HG02840 (cell line): Measurements from ENCODE around the gene HS1BP3.

Source experiments
- ATAC-seq: cut with Tn5 transposase; IDR thresholded peaks from one replicate; pipeline ENCODE4 v1.9.1; 2021; ENCODE audit warnings: mild to moderate bottlenecking, moderate library complexity, moderate number of reproducible peaks; ENCODE audit not compliant: unreplicated experiment, low FRiP score

HS1BP3 gene

DNA sequence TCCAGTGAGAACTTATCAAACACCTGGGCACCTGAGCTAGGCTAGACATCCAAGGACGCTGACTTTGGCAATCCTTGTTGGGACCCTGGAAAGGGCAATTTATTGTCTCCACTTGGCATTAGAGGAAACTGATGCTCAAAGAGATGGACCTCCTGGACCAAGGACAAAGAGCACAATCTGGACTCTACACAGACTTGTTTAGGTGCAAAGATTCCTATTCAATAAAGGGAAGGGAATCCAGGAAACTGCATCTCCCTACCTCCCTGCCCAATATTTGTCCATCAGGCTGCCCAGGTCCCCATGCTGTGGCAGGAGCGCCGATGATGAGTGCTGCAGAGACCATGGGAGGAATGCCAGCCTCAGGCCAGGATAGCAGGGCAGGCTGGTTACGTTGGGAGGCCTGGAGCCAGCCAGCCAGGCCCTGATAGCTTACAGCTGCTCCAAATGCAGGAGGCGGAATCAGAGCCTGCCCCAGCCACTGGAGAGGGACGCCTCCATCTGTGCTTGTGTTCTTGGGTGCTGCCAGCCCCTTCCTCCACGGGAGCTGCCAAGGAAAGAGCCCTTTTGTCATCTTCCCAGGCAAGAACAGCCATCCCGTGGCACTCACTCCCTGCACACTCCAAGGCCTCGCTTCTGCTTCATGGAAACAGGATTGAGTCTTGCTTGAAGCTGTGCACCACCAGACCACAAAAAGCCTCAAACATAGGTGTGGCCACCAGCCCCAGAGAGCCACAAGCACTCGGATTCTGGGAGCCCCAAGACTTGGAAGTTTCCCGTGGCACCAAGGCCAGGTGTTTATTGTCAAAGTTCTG, 60.0 kb downstream of the HS1BP3 start:
- no peak for ATAC-seq

DNA sequence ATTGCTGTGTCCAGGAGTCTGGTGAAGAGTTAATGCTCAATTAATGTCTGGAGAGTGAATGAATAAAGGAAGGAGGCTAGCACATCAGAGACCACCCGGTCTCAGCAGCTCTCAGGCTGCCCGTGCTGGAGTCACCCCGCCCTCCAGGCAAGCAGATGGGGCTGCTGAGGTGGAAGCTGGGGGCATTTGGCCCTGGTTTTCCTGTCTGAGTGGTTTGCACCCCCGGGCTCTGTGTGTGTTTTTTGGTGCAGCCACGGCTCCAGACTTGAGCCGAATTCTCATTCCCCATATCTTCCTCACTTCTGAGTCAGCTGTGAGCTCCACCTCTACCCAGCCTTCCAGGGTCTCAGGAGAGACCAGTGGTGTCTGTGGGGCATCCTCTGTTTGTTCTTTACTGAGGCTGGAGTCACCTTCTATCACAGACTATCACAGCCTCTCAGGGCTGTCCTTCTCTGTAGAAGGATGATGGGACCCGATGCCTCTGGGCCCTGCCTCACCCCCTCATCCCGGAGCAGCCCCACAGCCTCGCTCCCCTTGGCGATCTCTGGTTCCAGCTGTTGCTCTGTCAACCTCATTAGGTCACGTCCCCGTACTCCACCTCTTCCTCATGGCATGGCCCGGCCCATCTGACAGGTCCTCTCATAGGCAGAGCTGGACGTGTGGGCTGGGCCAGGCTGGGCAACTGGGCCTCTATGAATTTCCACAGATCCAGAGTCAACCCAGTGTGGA, 60.8 kb downstream of the HS1BP3 start:
- ATAC-seq = no peak

DNA sequence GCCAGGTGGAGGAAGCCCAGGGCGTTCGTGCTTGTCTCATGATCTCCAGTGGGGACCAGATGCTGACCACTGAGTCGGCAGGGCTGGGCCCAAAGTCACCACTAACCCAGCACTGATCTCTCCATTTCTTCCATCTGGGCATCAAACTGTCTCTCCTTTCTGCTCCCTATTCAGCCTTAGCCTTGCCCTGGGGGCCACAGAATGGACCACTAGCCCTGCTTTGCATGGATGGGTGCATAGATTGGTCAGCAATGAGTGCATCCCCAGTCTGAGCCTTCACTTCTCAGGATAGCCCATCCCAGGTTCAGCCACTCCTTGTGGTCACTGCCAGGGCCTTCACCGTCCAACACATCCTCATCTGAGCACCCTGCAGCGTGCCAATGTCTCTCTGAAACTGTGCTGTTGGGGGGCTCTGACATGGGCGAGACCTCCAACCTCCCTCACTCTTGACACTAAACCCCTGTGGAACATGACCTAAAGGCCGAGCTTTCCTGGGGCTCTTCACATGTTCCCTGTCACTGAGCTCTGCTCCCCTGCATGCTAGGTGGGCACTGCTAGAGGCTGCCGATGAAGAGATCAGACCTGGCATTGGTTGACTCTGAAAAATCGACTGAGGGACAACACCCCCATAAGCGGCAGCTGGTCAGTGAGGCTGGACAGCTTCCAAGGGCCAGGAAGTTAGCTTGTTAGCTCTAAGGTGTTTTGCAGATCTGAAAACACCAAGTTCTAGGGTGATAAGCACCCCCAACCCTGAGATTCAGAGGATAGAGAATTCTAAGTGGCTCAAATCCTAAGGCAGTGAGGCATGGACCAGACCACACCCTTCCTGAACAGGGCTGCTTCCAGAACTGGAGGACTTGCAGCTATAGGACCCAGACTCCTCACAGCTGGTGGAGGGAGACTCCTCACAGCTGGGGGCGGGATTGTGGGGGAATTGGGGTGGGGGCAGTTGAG, 61.7 kb downstream of the HS1BP3 start:
- no peak for ATAC-seq

DNA sequence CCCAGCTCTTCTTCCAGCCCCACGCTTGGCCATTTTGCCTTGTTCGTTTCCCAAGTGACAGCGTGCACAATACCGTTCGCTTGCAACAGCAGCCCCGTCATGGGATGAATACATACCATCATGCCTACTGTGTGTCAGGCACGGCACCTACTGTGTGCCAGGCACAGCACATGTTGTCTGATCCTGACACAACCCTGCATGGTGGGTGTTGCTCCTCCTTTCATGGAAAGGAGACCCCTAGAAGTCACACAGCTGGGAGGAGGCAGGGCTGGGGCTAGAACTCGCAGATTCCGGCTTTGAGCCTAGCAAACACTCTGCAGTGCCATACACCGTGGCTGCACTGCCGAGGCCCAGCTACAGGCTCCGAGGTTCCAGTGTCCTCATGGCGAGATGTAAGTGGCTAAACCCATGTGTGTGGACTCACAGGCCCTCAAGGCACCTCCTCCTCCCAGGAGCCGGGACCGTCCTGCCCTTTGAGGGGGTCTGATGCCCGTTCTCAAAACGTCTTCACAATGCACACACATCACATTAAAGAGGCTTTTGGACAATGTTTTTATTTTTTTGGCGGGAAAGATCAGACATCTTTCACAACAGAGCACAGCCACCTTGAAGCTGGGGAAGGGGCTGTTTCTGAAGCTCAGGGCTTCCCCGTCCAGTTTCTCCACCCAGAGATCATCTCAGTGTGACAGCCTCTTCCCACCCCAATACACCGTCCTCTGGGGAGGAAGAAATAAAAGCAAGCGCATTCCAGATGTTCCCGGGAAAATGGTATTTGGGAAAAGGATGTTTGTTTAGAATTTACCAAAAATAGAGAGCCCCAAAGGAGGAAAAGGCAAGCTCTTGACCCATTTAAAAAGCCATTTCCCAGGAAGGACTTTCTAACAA, 64.9 kb downstream of the HS1BP3 start:
- ATAC-seq = no peak

DNA sequence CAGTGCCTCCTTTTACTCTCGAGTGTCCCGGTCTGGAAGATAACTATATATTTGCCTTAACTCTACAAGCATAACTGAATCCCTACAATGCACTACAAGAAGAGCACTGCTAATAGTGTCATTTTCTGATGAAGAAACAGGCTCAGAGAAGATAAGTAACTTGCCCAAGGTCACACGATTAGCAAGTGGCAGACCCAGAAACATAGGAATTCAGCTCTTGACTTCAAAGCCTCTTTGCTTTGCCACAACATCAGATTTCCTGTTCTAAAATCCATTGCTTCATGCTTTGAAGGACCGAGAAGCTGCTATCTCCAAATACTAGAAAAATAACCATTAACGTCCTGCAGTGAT, 65.6 kb downstream of the HS1BP3 start:
- no peak for ATAC-seq

DNA sequence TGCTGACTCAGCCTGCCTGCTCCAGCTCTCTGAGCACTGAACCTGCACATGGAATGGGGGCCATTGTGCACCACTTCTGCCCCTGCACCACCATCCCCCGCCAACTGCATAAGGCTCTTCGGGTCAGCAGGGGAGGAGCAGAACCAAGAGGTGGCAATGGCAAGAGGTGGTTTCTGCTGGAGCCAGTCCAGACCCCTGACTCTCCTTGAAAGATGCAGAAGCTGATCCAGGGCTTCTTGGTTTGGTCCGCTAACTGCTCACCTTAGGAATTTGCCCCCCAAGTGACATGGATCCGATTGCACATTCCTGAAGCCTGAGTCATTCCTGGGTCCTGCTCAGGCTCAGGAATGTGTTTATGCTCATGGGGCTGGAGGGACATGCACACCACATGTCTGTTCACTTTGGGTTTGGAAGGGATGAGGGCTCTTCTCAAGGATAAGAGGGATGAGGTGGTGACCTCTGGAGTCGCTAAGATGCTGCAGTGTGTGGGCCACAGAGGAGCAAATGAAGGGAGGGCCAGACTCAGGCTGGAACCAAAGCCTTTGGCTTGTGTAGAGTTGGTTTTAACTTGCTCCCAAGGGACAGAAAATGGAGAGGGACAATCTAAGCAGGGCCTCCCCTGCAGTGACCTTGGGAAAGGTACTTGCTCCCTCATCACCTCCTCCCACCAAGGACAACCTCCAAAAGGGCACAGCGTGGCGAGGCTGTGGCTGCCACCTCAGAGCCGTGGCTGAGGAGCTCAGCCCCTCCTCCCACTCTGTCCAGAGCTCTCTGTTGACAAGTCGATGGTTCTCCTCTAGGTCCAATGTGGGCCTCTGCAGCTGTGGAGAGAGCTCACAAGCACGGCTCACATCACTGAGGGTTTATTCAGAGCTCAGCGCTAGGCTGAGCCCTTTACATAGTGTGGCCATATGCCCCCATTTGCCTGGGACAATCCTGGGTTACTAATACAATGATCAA, 66.2 kb downstream of the HS1BP3 start:
- ATAC-seq = no peak

DNA sequence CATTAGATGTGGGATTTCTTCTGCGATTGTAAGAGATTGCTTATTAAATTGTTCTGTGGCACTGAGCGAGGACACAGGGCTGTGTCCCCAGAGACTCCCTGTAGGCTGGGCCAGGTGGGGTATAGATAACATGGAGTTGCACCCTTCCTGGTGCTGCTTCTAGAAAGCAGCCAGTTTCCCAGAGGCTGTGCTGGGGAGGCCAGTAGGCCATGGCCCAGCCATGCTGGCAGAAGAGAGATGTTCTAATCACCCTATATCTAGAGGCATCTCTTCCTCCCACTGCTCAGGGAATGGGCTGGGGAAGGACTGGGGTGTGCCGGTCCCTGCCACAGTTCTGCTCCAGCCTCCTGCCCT, 66.9 kb downstream of the HS1BP3 start:
- no peak for ATAC-seq

DNA sequence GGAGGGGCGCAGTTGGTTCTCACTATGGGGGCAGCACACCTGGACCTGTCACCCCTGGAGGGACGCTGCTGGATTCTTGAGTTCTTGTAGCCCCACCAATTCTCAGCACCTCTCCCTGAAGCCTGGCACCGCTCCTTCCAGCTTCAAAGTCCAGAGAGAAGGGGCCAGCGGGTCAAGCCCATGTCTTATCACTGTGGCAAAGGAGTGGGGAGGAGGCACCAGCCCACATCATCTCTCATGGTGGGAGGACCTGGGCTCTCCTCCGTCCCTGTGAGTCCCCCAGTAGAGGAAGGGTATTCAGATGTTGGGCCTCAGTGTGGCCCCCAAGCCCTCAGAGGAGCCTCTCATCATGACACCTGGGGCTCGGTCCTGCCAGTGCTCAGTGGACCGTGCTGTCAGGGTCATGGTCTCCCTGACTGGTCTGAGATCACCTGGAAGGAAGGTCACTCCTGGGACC, 67.4 kb downstream of the HS1BP3 start:
- no peak for ATAC-seq

DNA sequence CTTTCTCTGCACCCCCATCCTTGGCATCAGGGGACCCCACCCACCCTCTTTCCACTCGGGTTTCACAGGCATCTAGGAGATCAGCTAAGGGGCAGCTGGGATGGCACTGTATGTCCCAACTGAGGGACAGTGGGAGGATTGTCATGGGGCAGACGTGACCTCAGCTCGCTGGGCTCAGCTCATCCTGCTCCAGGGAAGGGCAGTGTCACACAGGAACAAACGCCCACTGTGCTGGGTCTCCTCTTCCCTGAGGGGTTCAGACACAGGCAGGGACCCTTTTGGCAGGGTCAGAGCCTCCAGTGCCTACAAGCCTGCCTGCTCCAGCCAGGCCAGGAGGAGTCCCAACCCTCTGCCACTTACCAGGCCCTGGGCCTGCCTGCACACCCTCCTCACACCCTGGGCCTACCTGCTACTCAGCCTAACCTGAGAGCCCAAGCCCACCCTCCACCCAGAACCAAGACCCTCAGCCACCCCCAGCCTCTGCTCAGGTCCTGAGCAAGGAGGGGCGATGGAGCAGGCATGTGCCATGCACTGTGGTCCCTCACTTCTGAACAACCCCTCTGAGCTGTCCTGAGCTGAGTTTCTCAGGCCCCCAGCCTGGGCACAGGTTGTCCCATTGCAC, 68.2 kb downstream of the HS1BP3 start:
- ATAC-seq = no peak

DNA sequence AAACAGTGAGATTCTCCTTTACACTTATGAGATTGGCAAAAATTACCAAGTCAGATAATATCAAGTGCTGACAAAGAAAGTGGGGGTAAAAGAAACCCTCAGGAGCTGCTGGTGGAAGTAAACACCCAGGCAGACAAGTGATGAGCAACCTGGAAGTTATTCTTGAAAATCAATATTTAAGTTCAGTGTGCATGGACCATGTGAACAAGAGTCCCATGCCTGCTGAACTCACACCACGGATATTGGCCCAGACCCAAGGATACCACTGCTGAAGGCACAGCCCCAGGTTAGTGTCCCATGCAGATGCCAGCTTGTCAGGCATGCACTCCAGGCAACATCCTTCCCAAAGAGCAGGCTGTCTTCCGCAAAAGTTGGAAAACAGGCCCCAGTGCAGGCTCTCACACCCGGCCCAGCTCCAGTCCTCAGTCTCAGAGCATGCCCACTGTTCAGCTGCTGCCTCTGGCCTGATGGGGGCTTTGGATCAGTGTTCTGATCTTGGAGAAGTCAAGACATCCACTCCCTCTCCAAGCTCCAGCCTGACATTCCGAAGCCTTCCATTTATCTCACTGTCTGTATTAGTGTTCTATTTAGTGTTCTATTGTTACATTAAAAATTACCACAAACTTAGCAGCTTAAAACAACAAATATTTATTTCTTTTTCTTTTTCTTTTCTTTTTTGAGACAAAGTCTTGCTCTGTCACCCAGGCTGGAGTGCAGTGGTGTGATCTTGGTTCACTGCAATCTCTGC, 70.0 kb downstream of the HS1BP3 start:
- ATAC-seq = no peak

DNA sequence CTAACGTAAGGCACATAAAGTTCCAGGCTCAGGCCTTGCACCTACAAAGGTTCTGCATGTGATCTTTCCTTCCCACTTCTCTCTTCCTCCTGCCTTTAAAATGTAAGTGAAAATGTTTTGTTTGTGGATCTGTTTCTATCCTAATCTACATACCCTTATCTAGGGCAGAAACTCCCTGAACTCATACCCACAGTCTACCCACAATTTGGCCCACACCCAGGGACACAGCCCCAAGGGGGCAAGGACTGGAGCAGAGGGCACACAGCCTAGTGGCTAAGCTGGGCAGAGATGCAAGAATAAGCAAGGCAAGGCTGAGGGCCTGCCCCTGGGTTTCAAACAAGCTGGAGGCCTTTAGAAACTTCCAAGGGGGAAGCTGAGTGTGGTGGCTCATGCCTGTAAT, 71.0 kb downstream of the HS1BP3 start:
- no peak for ATAC-seq

DNA sequence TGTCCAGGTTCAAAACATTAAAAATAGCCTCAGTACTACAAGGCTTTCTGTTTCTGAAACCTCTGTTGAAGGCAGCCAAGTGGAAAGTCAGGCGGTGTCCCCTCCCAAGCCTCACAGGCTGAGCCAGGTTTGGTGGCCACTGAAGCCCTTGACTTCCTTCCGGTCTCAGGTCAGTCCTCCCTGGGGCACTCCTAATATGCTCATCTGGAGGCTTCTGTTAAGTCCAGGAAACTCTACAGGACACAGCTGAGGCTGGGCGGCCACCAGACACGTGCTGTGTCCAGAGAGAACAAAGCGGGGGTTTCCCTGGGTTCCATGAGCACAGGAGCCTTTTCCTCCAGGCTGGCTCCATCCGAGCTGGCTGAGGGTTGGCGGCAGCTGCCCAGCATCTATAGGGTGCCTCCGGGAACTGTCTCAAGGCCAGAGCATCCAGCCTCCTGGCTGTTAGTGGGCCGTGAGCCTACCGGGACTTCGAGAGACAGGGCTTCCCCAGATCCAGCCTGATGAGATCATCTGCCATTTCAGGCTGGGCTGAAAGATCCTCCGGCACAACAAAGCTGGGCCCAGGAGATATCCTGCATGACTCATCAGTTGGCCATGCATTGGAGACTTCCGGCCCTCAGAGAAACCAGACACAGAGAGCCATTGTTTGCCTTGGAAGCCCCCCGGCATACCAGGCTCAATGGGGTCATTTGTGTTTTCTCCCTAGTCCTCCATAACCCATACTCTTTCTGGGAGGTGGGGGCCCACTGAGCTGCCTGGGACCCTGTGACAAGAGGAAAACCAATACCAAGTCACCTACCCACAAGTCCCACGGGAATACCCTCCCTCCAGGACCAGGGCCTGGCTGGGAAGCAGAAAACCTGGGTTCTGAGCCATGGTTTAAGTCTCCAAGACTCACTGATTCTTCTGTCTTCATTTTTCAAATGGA, 71.7 kb downstream of the HS1BP3 start:
- peak; percentile 45 for ATAC-seq

DNA sequence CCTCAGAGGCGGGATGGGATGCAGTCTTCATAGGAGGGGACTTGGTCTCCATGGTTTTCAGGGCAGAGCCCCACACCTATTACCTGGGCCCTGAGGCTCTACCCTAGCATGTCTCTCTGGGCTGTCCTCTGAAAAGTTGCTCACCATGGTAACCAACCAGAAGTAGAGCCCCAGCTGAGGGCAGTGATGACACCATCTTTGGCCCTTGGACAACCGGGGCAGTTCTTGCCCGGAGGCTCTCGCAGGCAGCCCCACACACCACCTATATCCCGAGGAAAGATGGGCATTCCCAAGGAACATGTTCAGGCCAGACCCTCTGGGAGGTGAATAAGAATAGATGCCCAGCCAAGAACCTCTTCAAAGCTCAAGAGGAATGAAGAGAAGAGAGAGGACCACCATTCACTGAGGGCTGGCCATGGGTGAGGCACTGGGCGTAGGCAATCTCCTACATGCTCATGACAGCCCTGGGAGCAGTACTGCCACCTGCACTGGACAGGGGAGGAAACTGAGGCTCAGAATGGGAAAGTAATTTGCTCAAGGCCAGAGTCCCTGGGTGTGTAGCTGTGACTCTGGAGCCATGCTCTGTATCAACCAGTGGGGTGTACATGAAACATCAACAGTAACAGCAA, 72.5 kb downstream of the HS1BP3 start:
- ATAC-seq = no peak

DNA sequence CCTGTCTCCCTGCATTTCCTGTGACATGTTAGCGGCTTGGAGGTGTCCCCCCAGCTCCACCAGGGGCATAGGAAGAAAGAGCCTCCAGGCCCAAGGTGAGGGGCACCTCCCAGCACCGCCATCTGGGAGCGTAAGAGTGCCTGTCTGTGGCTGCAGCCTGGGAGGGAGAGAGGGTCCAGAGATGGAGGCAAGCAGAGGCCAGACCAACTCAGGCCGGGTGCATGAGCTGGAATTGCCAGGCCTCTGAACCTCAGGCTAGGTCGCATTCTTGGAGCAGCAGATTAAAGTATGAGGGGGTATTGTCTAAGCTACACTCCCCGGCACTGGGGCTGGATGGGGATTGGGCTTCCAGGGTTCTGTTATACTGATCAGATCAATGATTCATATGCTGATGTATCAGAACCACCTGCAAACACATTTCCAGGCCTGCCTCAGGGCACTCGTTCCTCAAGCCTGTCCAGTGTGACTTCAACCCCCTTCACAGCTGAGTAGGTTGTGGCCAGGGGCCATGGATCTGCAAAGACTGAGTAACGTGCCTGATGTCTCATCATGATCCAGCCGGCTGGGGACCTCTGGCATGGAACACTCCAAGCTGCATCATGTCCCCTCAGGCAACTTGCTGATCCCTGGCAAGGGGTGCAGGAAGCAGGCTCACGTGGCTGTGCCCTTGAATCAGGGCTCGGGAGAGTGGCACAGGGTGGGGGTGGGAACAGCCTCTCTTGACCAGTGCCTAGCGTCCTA, 73.2 kb downstream of the HS1BP3 start:
- no peak for ATAC-seq

DNA sequence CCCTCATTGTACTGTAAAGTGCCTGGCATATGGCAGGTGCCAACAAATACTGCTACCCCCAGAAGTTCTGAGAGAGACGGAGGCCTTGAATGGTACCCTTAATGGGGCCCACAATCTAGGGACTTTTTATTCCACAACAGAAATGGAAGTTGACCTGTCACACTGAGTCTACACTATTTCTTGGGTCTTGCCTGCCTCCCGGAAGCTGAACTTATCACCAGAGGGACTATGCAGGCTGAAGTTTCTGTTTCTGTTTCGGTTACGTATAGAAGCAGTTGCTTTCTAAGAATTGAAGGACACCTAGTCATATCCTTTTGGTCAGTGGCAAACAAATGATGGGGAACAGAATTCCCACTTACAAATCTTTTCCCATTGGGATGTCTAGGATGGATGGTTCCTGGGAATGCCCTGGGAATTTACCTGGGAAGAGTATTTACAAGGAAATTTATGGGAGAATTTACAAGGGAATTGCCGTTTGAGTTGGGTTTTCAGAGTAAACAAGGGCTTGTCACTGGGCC, 74.2 kb downstream of the HS1BP3 start:
- ATAC-seq = peak; percentile 80
